ACC112 (cell line): ENCODE data around the gene KCND3.

Experiments
- H2AFZ ChIP-seq: fragments of 200-600 bp; sonication (generic); one replicate; pipeline ENCODE4 v1.6.0; 2017; ENCODE audit warnings: antibody characterized with exemption, low read length; ENCODE audit not compliant: unreplicated experiment
- H3K27ac ChIP-seq: fragments of 200-600 bp; sonication (generic); 2 replicates; pipeline ENCODE4 v1.5.1; 2014; ENCODE audit warnings: low read depth, mild to moderate bottlenecking, antibody characterized with exemption, low read length, moderate library complexity
- H3K27me3 ChIP-seq: fragments of 200-600 bp; sonication (generic); 2 replicates; pipeline ENCODE4 v1.6.1; 2014; ENCODE audit warnings: mild to moderate bottlenecking, antibody characterized with exemption, low read length, moderate library complexity, mixed read lengths; ENCODE audit not compliant: insufficient read depth
- H3K36me3 ChIP-seq: fragments of 200-600 bp; sonication (generic); 2 replicates; pipeline ENCODE4 v1.6.1; 2016; ENCODE audit warnings: mild to moderate bottlenecking, antibody characterized with exemption, low read length, moderate library complexity, mixed read lengths; ENCODE audit not compliant: insufficient read depth
- H3K4me1 ChIP-seq: fragments of 200-600 bp; sonication (generic); one replicate; pipeline ENCODE4 v1.6.1; 2016; ENCODE audit warnings: low read length, mixed read lengths; ENCODE audit not compliant: insufficient read depth, unreplicated experiment, control insufficient read depth
- H3K4me3 ChIP-seq: fragments of 200-600 bp; sonication (generic); 2 replicates; pipeline ENCODE4 v1.5.1; 2014; ENCODE audit warnings: mild to moderate bottlenecking, low read depth, low read length
- H3K79me2 ChIP-seq: fragments of 200-600 bp; sonication (generic); one replicate; pipeline ENCODE4 v1.6.0; 2016; ENCODE audit warnings: low read length; ENCODE audit not compliant: control insufficient read depth, unreplicated experiment, insufficient read depth

Gene KCND3

GRCh38 chr1:111814642-111815041, 174.8 kb downstream of the KCND3 start:
- no peaks in the 10 kb centered on the region for H3K79me2 ChIP-seq
- no peaks in the 10 kb centered on the region for H3K4me1 ChIP-seq
- H3K36me3 ChIP-seq: no peaks in the 10 kb centered on the region
- H3K27me3 ChIP-seq: peaks cover 20% of the 10 kb centered on the region
- H2AFZ ChIP-seq: no peak overlapping the region
- H3K27ac ChIP-seq: no peak overlapping the region
- no peak overlapping the region for H3K4me3 ChIP-seq

- Histone ChIP-seq H3K27me3 (peaks cover 17% of the 10 kb centered on the region), H3K27ac (no peak overlapping the region), H3K79me2 (no peaks in the 10 kb centered on the region), H3K36me3 (no peaks in the 10 kb centered on the region), H3K4me1 (no peaks in the 10 kb centered on the region), H3K4me3 (no peak overlapping the region), H2AFZ (no peak overlapping the region)
Measured at GRCh38 chr1:111814305-111814628, 175.2 kb downstream of the KCND3 start.

DNA sequence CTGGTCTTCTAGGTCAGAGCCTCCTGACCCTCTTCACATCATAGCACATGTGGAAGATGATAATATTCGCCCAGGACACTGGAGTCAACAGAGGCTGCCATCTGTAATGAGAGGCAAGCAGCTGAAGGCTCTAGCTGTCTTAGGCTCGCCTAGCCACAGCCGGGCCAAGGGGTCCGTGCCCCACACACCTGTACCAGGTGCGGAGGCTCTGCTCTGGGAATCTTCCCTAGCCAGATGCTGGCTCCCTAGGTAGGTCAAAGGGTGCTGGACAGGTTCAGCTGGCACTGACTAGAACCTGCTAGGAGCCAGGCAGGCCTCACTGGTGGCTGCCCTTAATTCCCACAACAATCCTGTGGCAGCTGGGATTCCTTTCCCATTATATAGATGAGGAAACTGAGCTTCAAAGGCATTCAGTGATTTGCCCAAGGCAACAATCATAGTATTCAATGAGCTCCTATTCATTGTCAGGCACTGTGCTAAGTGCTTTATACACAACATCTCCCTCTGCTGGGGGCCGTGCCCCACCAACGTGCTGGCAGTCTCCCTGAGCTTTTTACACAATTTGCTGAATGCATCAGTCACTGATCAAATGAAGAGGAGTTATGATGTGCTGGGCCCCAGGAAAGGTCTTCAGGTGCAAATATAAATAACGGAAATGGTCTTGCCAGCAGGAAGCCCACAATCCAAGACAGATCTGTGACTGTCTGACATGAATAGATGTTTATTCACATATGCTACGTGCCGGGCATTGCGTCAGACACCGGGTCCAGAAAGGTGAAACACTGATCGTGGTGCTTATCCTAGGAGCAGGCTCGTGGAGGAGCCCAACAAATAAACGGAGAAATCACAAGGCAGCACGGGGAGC, 175.8 kb downstream of the KCND3 start:
- Histone ChIP-seq H2AFZ (no peak overlapping the region), H3K27ac (no peak overlapping the region), H3K36me3 (no peaks in the 10 kb centered on the region), H3K4me1 (no peaks in the 10 kb centered on the region), H3K27me3 (peaks cover 18% of the 10 kb centered on the region), H3K79me2 (no peaks in the 10 kb centered on the region), H3K4me3 (no peak overlapping the region)

DNA sequence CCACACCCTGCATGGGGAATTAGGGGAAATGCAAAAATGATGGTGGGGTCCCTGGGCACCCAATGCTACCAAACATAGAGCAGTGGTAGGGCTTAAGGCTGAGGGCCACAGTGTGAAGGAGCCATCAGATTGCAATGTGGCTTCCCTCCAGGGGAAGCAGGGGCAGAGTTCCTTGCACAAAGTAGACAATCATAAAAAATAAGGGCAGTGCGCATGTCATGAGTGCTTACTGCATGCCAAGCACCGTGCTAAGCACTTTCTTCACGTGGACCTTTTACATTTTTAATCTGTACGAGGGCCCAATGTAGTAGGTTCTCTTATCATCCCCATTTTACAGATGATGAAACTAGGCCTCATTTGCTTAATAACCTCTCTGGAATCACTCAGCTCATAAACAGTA, 177.2 kb downstream of the KCND3 start:
- H3K27me3 ChIP-seq: peaks cover 23% of the 10 kb centered on the region
- no peak overlapping the region for H3K27ac ChIP-seq
- H2AFZ ChIP-seq: no peak overlapping the region
- H3K4me3 ChIP-seq: no peak overlapping the region
- H3K36me3 ChIP-seq: no peaks in the 10 kb centered on the region
- no peaks in the 10 kb centered on the region for H3K79me2 ChIP-seq
- H3K4me1 ChIP-seq: no peaks in the 10 kb centered on the region

DNA sequence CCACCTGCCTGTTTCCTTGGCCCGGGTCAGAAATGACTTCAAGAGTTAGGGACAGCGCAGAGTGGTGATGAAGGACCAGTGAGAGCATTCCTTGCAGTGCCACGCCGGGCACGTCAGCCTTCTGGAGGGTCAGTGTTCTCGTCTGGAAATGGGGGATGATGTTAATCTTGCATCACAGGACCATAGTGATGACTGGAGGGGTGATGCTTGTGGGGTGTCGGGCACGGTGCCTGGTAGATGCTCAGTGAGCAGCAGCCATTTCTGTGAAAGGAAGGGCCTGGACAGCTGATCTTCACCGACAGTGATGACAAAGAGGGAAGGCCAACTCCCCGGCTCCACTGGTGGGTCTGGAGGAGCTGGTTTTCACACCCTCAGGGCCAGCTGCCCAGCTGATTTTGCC, 177.6 kb downstream of the KCND3 start:
- no peaks in the 10 kb centered on the region for H3K36me3 ChIP-seq
- H2AFZ ChIP-seq: no peak overlapping the region
- no peaks in the 10 kb centered on the region for H3K4me1 ChIP-seq
- no peak overlapping the region for H3K27ac ChIP-seq
- no peak overlapping the region for H3K4me3 ChIP-seq
- H3K27me3 ChIP-seq: peaks cover 21% of the 10 kb centered on the region
- no peaks in the 10 kb centered on the region for H3K79me2 ChIP-seq

- peaks cover 41% of the 10 kb centered on the region for H3K27me3 ChIP-seq
- no peaks in the 10 kb centered on the region for H3K79me2 ChIP-seq
- H3K4me3 ChIP-seq: no peak overlapping the region
- H3K4me1 ChIP-seq: no peaks in the 10 kb centered on the region
- H3K36me3 ChIP-seq: no peaks in the 10 kb centered on the region
- no peak overlapping the region for H2AFZ ChIP-seq
- no peak overlapping the region for H3K27ac ChIP-seq
Measured at GRCh38 chr1:111805251-111805650, 184.2 kb downstream of the KCND3 start.

GRCh38 chr1:111804776-111805175, 184.7 kb downstream of the KCND3 start:
- Histone ChIP-seq H3K79me2 (no peaks in the 10 kb centered on the region), H3K4me1 (no peaks in the 10 kb centered on the region), H3K36me3 (no peaks in the 10 kb centered on the region), H3K4me3 (no peak overlapping the region), H3K27me3 (peaks cover 41% of the 10 kb centered on the region), H2AFZ (no peak overlapping the region), H3K27ac (no peak overlapping the region)

GRCh38 chr1:111803951-111804350, 185.5 kb downstream of the KCND3 start:
- Histone ChIP-seq H2AFZ (no peak overlapping the region), H3K79me2 (no peaks in the 10 kb centered on the region), H3K36me3 (no peaks in the 10 kb centered on the region), H3K27me3 (peaks cover 48% of the 10 kb centered on the region), H3K4me1 (no peaks in the 10 kb centered on the region), H3K27ac (no peak overlapping the region), H3K4me3 (no peak overlapping the region)

DNA sequence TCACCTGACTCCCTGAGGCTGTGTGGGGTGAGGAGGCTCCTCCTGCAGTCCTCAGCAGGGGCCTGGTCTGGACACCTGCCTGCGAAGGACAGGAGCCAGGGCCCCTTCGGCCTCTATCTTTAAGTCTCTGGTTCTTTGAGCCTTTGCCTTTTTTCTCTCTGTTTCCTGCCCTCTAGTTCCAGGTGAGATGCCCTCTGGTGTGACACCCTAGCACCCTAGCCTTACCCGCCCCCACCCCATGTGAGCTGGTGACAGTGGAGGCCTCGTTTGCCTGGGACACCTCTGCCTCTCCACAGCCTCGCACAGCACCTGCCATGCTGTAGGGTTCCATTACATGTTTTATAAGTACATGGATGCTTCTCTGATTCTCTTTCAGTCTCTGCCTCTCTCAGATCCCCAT, 186.5 kb downstream of the KCND3 start:
- Histone ChIP-seq H3K4me1 (no peaks in the 10 kb centered on the region), H3K4me3 (no peak overlapping the region), H3K79me2 (no peaks in the 10 kb centered on the region), H3K27me3 (peaks cover 49% of the 10 kb centered on the region), H3K27ac (no peak overlapping the region), H3K36me3 (no peaks in the 10 kb centered on the region), H2AFZ (no peak overlapping the region)

DNA sequence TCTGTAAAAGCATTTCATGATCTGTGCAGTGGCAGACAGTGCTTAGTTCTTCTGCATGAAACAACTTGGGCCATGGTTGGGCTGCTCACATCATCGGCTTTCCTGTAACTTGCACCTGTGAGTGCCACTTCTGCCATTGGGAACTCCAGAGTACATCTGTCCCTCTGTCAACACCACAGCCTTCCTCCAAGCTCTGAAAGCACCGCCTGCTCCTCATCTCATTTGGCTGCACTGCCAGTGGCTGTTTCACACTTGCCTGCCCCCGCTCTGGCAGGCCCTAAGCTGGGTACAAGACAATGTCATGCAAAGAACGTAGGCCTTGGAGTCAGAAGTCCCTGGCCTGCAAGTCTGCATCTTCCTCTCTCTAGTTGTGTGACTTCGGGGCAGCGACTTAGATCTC, 187.4 kb downstream of the KCND3 start:
- H3K79me2 ChIP-seq: no peaks in the 10 kb centered on the region
- no peak overlapping the region for H3K4me3 ChIP-seq
- H3K27ac ChIP-seq: no peak overlapping the region
- H3K27me3 ChIP-seq: peaks cover 50% of the 10 kb centered on the region
- H2AFZ ChIP-seq: no peak overlapping the region
- no peaks in the 10 kb centered on the region for H3K4me1 ChIP-seq
- H3K36me3 ChIP-seq: no peaks in the 10 kb centered on the region

GRCh38 chr1:111801071-111801850, 188.2 kb downstream of the KCND3 start:
- Histone ChIP-seq H3K27ac (no peak overlapping the region), H3K4me3 (no peak overlapping the region), H3K27me3 (peaks cover 51% of the 10 kb centered on the region), H3K36me3 (no peaks in the 10 kb centered on the region), H3K79me2 (no peaks in the 10 kb centered on the region), H2AFZ (no peak overlapping the region), H3K4me1 (no peaks in the 10 kb centered on the region)
